Muscle of leg (tissue), 16 donors: ENCODE data around the gene ZNF646. TPM values are rescaled to one million over a fixed set of nuclear protein-coding genes. Genes with fewer than 3 reads are reported as not detected.

Source experiments
- DNase-seq: peaks from one replicate; pipeline ENCODE4 v3.0.0; 2013
- H3K27ac ChIP-seq: one replicate; pipeline ENCODE4 v1.5.1; 2013; ENCODE audit warnings: mild to moderate bottlenecking, low read length, control low read depth
- H3K27me3 ChIP-seq: one replicate; pipeline ENCODE4 v1.6.1; 2013; ENCODE audit warnings: low read length; ENCODE audit not compliant: control insufficient read depth, insufficient read depth
- H3K36me3 ChIP-seq: one replicate; pipeline ENCODE4 v1.6.1; 2013; ENCODE audit warnings: low read length; ENCODE audit not compliant: control insufficient read depth, insufficient read depth
- H3K4me1 ChIP-seq: one replicate; pipeline ENCODE4 v1.6.1; 2013; ENCODE audit warnings: low read length; ENCODE audit not compliant: control insufficient read depth, insufficient read depth
- H3K4me3 ChIP-seq: one replicate; pipeline ENCODE4 v1.5.1; 2013; ENCODE audit warnings: low read length, control low read depth
- H3K9me3 ChIP-seq: replicated peaks from 2 replicates; pipeline ENCODE4 v1.6.1; 2013; ENCODE audit warnings: low read depth, low read length; ENCODE audit not compliant: control insufficient read depth
- WGBS: methylation state at CpG from one replicate; pipeline ENCODE4 v1.1.5; 2013; ENCODE audit warnings: missing lambda C conversion rate; ENCODE audit not compliant: insufficient coverage; 5-methylcytosine and 5-hydroxymethylcytosine counted together
- long read RNA-seq, 11 donors: transcript quantifications; one replicate each; lab custom pipeline, GENCODE V29; 2026
- polyA plus RNA-seq, 8 donors: library from polyadenylated mRNA; unstranded; fragments of 120-200 nt; gene quantifications; one replicate each; pipeline versions ENCODE4 v1.2.1 to v1.2.3, GENCODE V29; 2013; ENCODE audit warnings: inconsistent platforms in 1 of 8, low replicate concordance in 1 of 8; ENCODE audit not compliant: insufficient read length in 8 of 8, insufficient read depth in 1 of 8
- total RNA-seq: library from RNA; stranded (reverse); fragments of 120-200 nt; gene quantifications from one replicate; pipeline ENCODE4 v1.2.4, GENCODE V29; 2013

Gene ZNF646
- 8.0 TPM for total RNA-seq
- polyA plus RNA-seq: 10 to 100 TPM in 3 of 8 donors, 1 to 10 TPM in 5; 7.9 to 11.6 (median 9.8) TPM
- long read RNA-seq, donor 1, full-length matches to known transcripts: 17 of 94 reads
- long read RNA-seq, donor 1, partial matches to known transcripts: 66 of 94 reads
- long read RNA-seq, donor 1, other reads (novel, unspliced or antisense): 11 of 94 reads
- long read RNA-seq, donor 2, full-length matches to known transcripts: 4 of 4 reads
- long read RNA-seq, donor 2, partial matches to known transcripts: 0 of 4 reads
- long read RNA-seq, donor 2, other reads (novel, unspliced or antisense): 0 of 4 reads
- long read RNA-seq, donor 3, full-length matches to known transcripts: 41 of 41 reads
- long read RNA-seq, donor 3, partial matches to known transcripts: 0 of 41 reads
- long read RNA-seq, donor 3, other reads (novel, unspliced or antisense): 0 of 41 reads
- long read RNA-seq, donor 4, full-length matches to known transcripts: 24 of 24 reads
- long read RNA-seq, donor 4, partial matches to known transcripts: 0 of 24 reads
- long read RNA-seq, donor 4, other reads (novel, unspliced or antisense): 0 of 24 reads
- long read RNA-seq, donor 5, full-length matches to known transcripts: 37 of 37 reads
- long read RNA-seq, donor 5, partial matches to known transcripts: 0 of 37 reads
- long read RNA-seq, donor 5, other reads (novel, unspliced or antisense): 0 of 37 reads
- long read RNA-seq, donor 6, full-length matches to known transcripts: 69 of 115 reads
- long read RNA-seq, donor 6, partial matches to known transcripts: 39 of 115 reads
- long read RNA-seq, donor 6, other reads (novel, unspliced or antisense): 7 of 115 reads
- long read RNA-seq, donor 7, full-length matches to known transcripts: 38 of 38 reads
- long read RNA-seq, donor 7, partial matches to known transcripts: 0 of 38 reads
- long read RNA-seq, donor 7, other reads (novel, unspliced or antisense): 0 of 38 reads
- long read RNA-seq, donor 8, full-length matches to known transcripts: 32 of 32 reads
- long read RNA-seq, donor 8, partial matches to known transcripts: 0 of 32 reads
- long read RNA-seq, donor 8, other reads (novel, unspliced or antisense): 0 of 32 reads
- long read RNA-seq, donor 9, full-length matches to known transcripts: 34 of 34 reads
- long read RNA-seq, donor 9, partial matches to known transcripts: 0 of 34 reads
- long read RNA-seq, donor 9, other reads (novel, unspliced or antisense): 0 of 34 reads
- long read RNA-seq, donor 10, full-length matches to known transcripts: 50 of 58 reads
- long read RNA-seq, donor 10, partial matches to known transcripts: 8 of 58 reads
- long read RNA-seq, donor 10, other reads (novel, unspliced or antisense): 0 of 58 reads
- long read RNA-seq, donor 11, full-length matches to known transcripts: 24 of 24 reads
- long read RNA-seq, donor 11, partial matches to known transcripts: 0 of 24 reads
- long read RNA-seq, donor 11, other reads (novel, unspliced or antisense): 0 of 24 reads

- under 1% methylated on average over 35 of the region's 48 CpGs for WGBS
- Histone ChIP-seq H3K4me1 (peaks cover 23% of the 10 kb centered on the region), H3K27me3 (no peaks in the 10 kb centered on the region), H3K27ac (peak within 1 kb of the TSS; percentile 97), H3K9me3 (no peaks in the 10 kb centered on the region), H3K36me3 (peaks cover 32% of the 10 kb centered on the region), H3K4me3 (peak within 1 kb of the TSS; percentile 63)
- DNase-seq: peak; percentile 100
Measured at GRCh38 chr16:31073970-31074813, at the start of gene ZNF646, which contains the start of gene ZNF668. Gene ZNF646, plus strand, starts transcription at chr16:31074422. Its CDS starts 1,903 bp downstream, at chr16:31076325. Gene ZNF668, minus strand, starts transcription at chr16:31074240. Its CDS starts 9,781 bp downstream, at chr16:31064459.

GRCh38 chr16:31025339-31025738 is 48.9 kb upstream of the ZNF646 start:
- peaks cover 6% of the 10 kb centered on the region for H3K4me1 ChIP-seq
- DNase-seq: no peak
- H3K27ac ChIP-seq: no peak overlapping the region
- H3K27me3 ChIP-seq: no peaks in the 10 kb centered on the region
- 59% methylated on average over 3 of the region's 5 CpGs for WGBS
- H3K4me3 ChIP-seq: no peak overlapping the region
- H3K36me3 ChIP-seq: no peaks in the 10 kb centered on the region
- no peaks in the 10 kb centered on the region for H3K9me3 ChIP-seq

GRCh38 chr16:31029272-31029671 is 45.0 kb upstream of the ZNF646 start:
- Histone ChIP-seq H3K27ac (no peak overlapping the region), H3K27me3 (no peaks in the 10 kb centered on the region), H3K4me1 (peaks cover 10% of the 10 kb centered on the region), H3K9me3 (no peaks in the 10 kb centered on the region), H3K36me3 (no peaks in the 10 kb centered on the region), H3K4me3 (no peak overlapping the region)
- WGBS: no CpG with 5 or more reads among the region's 5 CpGs
- DNase-seq: no peak

- no peak overlapping the region for H3K27ac ChIP-seq
- H3K27me3 ChIP-seq: no peaks in the 10 kb centered on the region
- H3K36me3 ChIP-seq: peaks cover 19% of the 10 kb centered on the region
- peaks cover 14% of the 10 kb centered on the region for H3K4me1 ChIP-seq
- WGBS: 60% methylated on average over 1 of the region's 4 CpGs
- H3K4me3 ChIP-seq: no peak overlapping the region
- no peaks in the 10 kb centered on the region for H3K9me3 ChIP-seq
- no peak for DNase-seq
Measured at GRCh38 chr16:31031276-31031675, 42.9 kb upstream of the ZNF646 start.

GRCh38 chr16:31032736-31033708 is 41.2 kb upstream of the ZNF646 start, which contains the start of gene STX4:
Gene STX4, plus strand, starts transcription at chr16:31033558. Its CDS starts 248 bp downstream, at chr16:31033806.
- Histone ChIP-seq H3K9me3 (no peaks in the 10 kb centered on the region), H3K36me3 (peaks cover 28% of the 10 kb centered on the region), H3K27ac (peak within 1 kb of the TSS; percentile 98), H3K27me3 (no peaks in the 10 kb centered on the region), H3K4me1 (peaks cover 14% of the 10 kb centered on the region), H3K4me3 (peak within 1 kb of the TSS; percentile 93)
- DNase-seq: peak; percentile 99
- WGBS: under 1% methylated on average over 67 of the region's 75 CpGs

GRCh38 chr16:31033709-31034492 is 40.3 kb upstream of the ZNF646 start:
- no peaks in the 10 kb centered on the region for H3K27me3 ChIP-seq
- no peaks in the 10 kb centered on the region for H3K9me3 ChIP-seq
- 1% methylated on average over 37 of the region's 47 CpGs for WGBS
- peaks cover 37% of the 10 kb centered on the region for H3K36me3 ChIP-seq
- H3K4me1 ChIP-seq: peaks cover 14% of the 10 kb centered on the region
- peak overlapping the region; percentile 98 for H3K27ac ChIP-seq
- peak; percentile 95 for DNase-seq
- peak overlapping the region; percentile 93 for H3K4me3 ChIP-seq

GRCh38 chr16:31036691-31037090 is 37.5 kb upstream of the ZNF646 start:
- Histone ChIP-seq H3K27ac (no peak overlapping the region), H3K27me3 (no peaks in the 10 kb centered on the region), H3K36me3 (peaks cover 55% of the 10 kb centered on the region), H3K4me1 (peaks cover 14% of the 10 kb centered on the region), H3K9me3 (no peaks in the 10 kb centered on the region), H3K4me3 (no peak overlapping the region)
- no CpG with 5 or more reads among the region's 2 CpGs for WGBS
- no peak for DNase-seq
